Pulmonary artery endothelial cell (primary cell): ENCODE data around the gene CFAP97D1. TPM values are rescaled to one million over a fixed set of nuclear protein-coding genes. Genes with fewer than 3 reads are reported as not detected.
A peak's percentile ranks its signal among the peaks of the same experiment; 100 is the strongest.
"Not testable (repeated sequence)": the region's sequence is repeated elsewhere in the genome, so short reads cannot be mapped to it uniquely, and the experiment has no call there.

Experiments
- DNase-seq: peaks from one replicate; pipeline ENCODE4 v3.0.0-alpha.2; 2011; ENCODE audit warnings: low read depth, low spot score
- total RNA-seq: library from RNA; depleted of rRNA; stranded (reverse); fragments of >200 nt; gene quantifications from 2 replicates; pipeline ENCODE4 v1.2.3, GENCODE V29; 2014

CFAP97D1 gene
- total RNA-seq, 1 donor from 2014 or later: under 0.01 TPM

GRCh38 chr17:43768382-43768781 is 11.9 kb upstream of the CFAP97D1 start:
- no peak for DNase-seq

- DNase-seq: no peak
Measured at GRCh38 chr17:43768943-43769342, 11.3 kb upstream of the CFAP97D1 start.

GRCh38 chr17:43769426-43769825 is 10.8 kb upstream of the CFAP97D1 start:
- no peak for DNase-seq

- no peak for DNase-seq
Measured at GRCh38 chr17:43769859-43770258, 10.4 kb upstream of the CFAP97D1 start.

GRCh38 chr17:43770957-43771356 is 9.3 kb upstream of the CFAP97D1 start:
- no peak for DNase-seq

GRCh38 chr17:43771463-43771862 is 8.8 kb upstream of the CFAP97D1 start:
- DNase-seq: no peak

GRCh38 chr17:43772877-43773648 is 7.2 kb upstream of the CFAP97D1 start:
- DNase-seq: no peak

GRCh38 chr17:43774304-43775250 is 5.7 kb upstream of the CFAP97D1 start:
- DNase-seq: no peak

GRCh38 chr17:43778337-43779144 is 1.7 kb upstream of the CFAP97D1 start, which contains the start of gene DUSP3:
Gene DUSP3 (minus strand): TSS chr17:43778977. CDS start chr17:43778924, 53 bp downstream.
- peak; percentile 83 for DNase-seq

- no peak for DNase-seq
Measured at GRCh38 chr17:43779145-43780125, 800 bp upstream of the CFAP97D1 start.

- DNase-seq: no peak
Measured at GRCh38 chr17:43782913-43783680, 2.9 kb downstream of the CFAP97D1 start.

- no peak for DNase-seq
Measured at GRCh38 chr17:43784068-43784467, 3.8 kb downstream of the CFAP97D1 start.

GRCh38 chr17:43784628-43785101 is 4.4 kb downstream of the CFAP97D1 start:
- no peak for DNase-seq

GRCh38 chr17:43787728-43788127 is 7.5 kb downstream of the CFAP97D1 start:
- no peak for DNase-seq

- DNase-seq: no peak
Measured at GRCh38 chr17:43788540-43788939, 8.3 kb downstream of the CFAP97D1 start.

GRCh38 chr17:43789482-43789881 is 9.2 kb downstream of the CFAP97D1 start:
- DNase-seq: no peak

- no peak for DNase-seq
Measured at GRCh38 chr17:43790311-43790940, 10.2 kb downstream of the CFAP97D1 start.

- no peak for DNase-seq
Measured at GRCh38 chr17:43791589-43791988, 11.4 kb downstream of the CFAP97D1 start.

GRCh38 chr17:43792668-43793067 is 12.4 kb downstream of the CFAP97D1 start:
- DNase-seq: not testable (repeated sequence)
